Stomach smooth muscle (tissue), 2 donors: ENCODE data around the gene SYT13.

Source experiments
- H3K27ac ChIP-seq: one replicate; pipeline ENCODE4 v1.7.0; 2013; ENCODE audit warnings: mild to moderate bottlenecking, low read length, inconsistent platforms
- H3K27me3 ChIP-seq, 2 donors: one replicate each; pipeline ENCODE4 v1.7.0; 2013; ENCODE audit warnings: low read length in 2 of 2; ENCODE audit not compliant: insufficient read depth in 2 of 2, control insufficient read depth in 1 of 2
- H3K36me3 ChIP-seq, 2 donors: one replicate each; pipeline ENCODE4 v1.7.0; 2013; ENCODE audit warnings: low read length in 2 of 2; ENCODE audit not compliant: control insufficient read depth in 2 of 2, insufficient read depth in 2 of 2
- H3K4me1 ChIP-seq: one replicate; pipeline ENCODE4 v1.7.0; 2013; ENCODE audit warnings: low read length; ENCODE audit not compliant: control insufficient read depth, insufficient read depth
- H3K4me3 ChIP-seq, 2 donors: one replicate each; pipeline ENCODE4 v1.7.0; 2013; ENCODE audit warnings: low read length in 2 of 2
- H3K9ac ChIP-seq, 2 donors: one replicate each; pipeline ENCODE4 v1.7.0; 2013; ENCODE audit warnings: low read length in 2 of 2, mild to moderate bottlenecking in 1 of 2
- H3K9me3 ChIP-seq, 2 donors: one replicate each; pipeline ENCODE4 v1.7.0; 2013; ENCODE audit warnings: low read length in 2 of 2; ENCODE audit not compliant: control insufficient read depth in 2 of 2
- donor health status: healthy.
- donor health status: Pancreatic carcinoma.

SYT13 gene

GRCh38 chr11:45263773-45264172 is 22.4 kb downstream of the SYT13 start:
- H3K9me3 ChIP-seq, result peaks cover 0 to 2% of the 10 kb centered on the region in 2 donors
- no peak overlapping the region for H3K4me3 ChIP-seq

GRCh38 chr11:45262900-45263299 is 23.2 kb downstream of the SYT13 start:
- peaks cover 0 to 2% of the 10 kb centered on the region in 2 donors for H3K9me3 ChIP-seq
- H3K9ac ChIP-seq, result no peak overlapping the region
- no peak overlapping the region for H3K27ac ChIP-seq
- H3K27me3 ChIP-seq, result peaks cover 4 to 17% of the 10 kb centered on the region in 2 donors
- H3K4me3 ChIP-seq, result no peak overlapping the region
- H3K36me3 ChIP-seq, result no peaks in the 10 kb centered on the region
- H3K4me1 ChIP-seq, result peaks cover 3% of the 10 kb centered on the region

More at GRCh38 chr11:45263773-45264172, 22.4 kb downstream of the SYT13 start:
- Histone ChIP-seq H3K27me3 (peaks cover 4 to 18% of the 10 kb centered on the region in 2 donors), H3K9ac (no peak overlapping the region), H3K4me1 (peaks cover 3% of the 10 kb centered on the region), H3K36me3 (no peaks in the 10 kb centered on the region), H3K27ac (no peak overlapping the region)

DNA sequence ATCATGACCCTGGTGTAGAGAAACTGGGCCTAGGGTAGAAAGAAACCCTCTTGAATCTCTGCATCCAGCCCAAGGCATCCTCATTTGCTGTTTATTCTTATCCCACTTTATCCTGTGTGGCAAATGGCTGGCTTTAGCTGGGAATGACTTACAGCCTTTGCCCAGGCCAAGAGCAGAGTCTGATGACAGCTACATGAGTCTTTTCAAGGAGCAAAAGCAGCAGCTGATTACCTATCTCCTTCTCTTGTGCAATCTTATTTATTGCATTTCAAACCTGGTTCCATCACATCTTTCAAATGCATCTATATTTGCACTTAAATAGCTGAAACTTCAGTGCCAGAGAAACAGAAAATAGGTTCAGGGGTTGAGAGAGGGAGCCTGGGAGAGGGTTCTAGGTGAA is 26.1 kb downstream of the SYT13 start:
- H3K27me3 ChIP-seq, result peaks cover 0 to 6% of the 10 kb centered on the region in 2 donors
- no peak overlapping the region for H3K27ac ChIP-seq
- no peak overlapping the region for H3K9ac ChIP-seq
- H3K36me3 ChIP-seq, result no peaks in the 10 kb centered on the region
- H3K4me3 ChIP-seq, result no peak overlapping the region
- peaks cover 0 to 2% of the 10 kb centered on the region in 2 donors for H3K9me3 ChIP-seq
- peaks cover 3% of the 10 kb centered on the region for H3K4me1 ChIP-seq

GRCh38 chr11:45259592-45259991 is 26.5 kb downstream of the SYT13 start:
- Histone ChIP-seq H3K9me3 (peaks cover 0 to under 1% of the 10 kb centered on the region in 2 donors), H3K4me1 (peaks cover 3% of the 10 kb centered on the region), H3K27me3 (peaks cover 0 to 6% of the 10 kb centered on the region in 2 donors), H3K9ac (no peak overlapping the region), H3K27ac (no peak overlapping the region), H3K4me3 (no peak overlapping the region), H3K36me3 (no peaks in the 10 kb centered on the region)

- no peak overlapping the region for H3K9ac ChIP-seq
Observed at GRCh38 chr11:45258982-45259530, 27.1 kb downstream of the SYT13 start.

DNA sequence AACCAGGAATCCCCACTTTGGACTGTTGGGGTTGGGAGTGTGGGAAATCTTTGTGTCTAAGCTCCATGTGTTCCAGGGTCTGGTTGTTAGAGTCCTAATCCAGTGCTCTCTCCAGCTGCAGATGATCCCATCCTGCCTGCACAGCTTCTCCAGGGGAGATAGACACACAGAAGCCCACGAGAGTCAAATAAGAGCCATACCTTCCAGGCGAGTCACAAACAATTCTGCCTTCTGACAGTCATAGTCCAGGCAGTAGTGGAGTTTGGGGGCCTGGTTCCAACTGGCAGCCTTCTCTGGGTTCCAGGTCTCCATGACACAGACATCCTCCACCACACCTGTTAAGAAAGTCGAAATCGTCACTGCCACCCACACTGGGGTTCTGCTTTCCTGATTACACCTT is 32.1 kb downstream of the SYT13 start:
- Histone ChIP-seq H3K9me3 (no peaks in the 10 kb centered on the region), H3K4me3 (no peak overlapping the region), H3K27ac (no peak overlapping the region), H3K9ac (no peak overlapping the region), H3K36me3 (no peaks in the 10 kb centered on the region), H3K27me3 (peaks cover 0 to 8% of the 10 kb centered on the region in 2 donors), H3K4me1 (no peaks in the 10 kb centered on the region)

More at GRCh38 chr11:45258982-45259530, 27.1 kb downstream of the SYT13 start:
- H3K9me3 ChIP-seq, result no peaks in the 10 kb centered on the region
- H3K27ac ChIP-seq, result no peak overlapping the region
- no peak overlapping the region for H3K4me3 ChIP-seq
- H3K27me3 ChIP-seq, result peaks cover 0 to 6% of the 10 kb centered on the region in 2 donors
- H3K4me1 ChIP-seq, result peaks cover 3% of the 10 kb centered on the region
- no peaks in the 10 kb centered on the region for H3K36me3 ChIP-seq

DNA sequence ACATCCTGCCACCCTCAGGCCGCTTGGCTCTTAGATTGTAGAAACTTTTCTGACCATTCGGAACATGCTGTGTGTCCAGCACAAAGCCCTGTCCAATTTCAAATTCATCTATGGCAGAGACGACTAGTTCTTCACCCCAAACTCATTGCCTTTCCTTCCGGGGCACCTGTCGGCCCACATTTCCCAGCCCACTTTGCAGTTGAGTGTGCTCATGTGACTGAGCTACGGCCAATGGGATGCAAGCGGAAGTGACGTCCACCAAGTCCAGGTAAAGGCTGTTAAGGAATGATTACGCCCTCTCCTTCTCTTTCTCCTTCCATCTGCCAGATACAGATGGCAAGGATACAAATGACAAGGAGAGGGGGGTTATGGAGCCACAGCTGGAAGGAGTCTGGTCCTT is 32.5 kb downstream of the SYT13 start:
- no peak overlapping the region for H3K9ac ChIP-seq
- H3K27me3 ChIP-seq, result peaks cover 0 to 8% of the 10 kb centered on the region in 2 donors
- no peaks in the 10 kb centered on the region for H3K9me3 ChIP-seq
- no peaks in the 10 kb centered on the region for H3K4me1 ChIP-seq
- H3K27ac ChIP-seq, result no peak overlapping the region
- no peak overlapping the region for H3K4me3 ChIP-seq
- H3K36me3 ChIP-seq, result no peaks in the 10 kb centered on the region

- Histone ChIP-seq H3K4me1 (no peaks in the 10 kb centered on the region), H3K4me3 (no peak overlapping the region), H3K36me3 (no peaks in the 10 kb centered on the region), H3K27ac (no peak overlapping the region), H3K27me3 (peaks cover 0 to 4% of the 10 kb centered on the region in 2 donors), H3K9me3 (no peaks in the 10 kb centered on the region), H3K9ac (no peak overlapping the region)
Observed at GRCh38 chr11:45252877-45253276, 33.3 kb downstream of the SYT13 start.

- Histone ChIP-seq H3K4me3 (no peak overlapping the region), H3K9ac (no peak overlapping the region)
Observed at GRCh38 chr11:45252134-45252856, 33.8 kb downstream of the SYT13 start.

DNA sequence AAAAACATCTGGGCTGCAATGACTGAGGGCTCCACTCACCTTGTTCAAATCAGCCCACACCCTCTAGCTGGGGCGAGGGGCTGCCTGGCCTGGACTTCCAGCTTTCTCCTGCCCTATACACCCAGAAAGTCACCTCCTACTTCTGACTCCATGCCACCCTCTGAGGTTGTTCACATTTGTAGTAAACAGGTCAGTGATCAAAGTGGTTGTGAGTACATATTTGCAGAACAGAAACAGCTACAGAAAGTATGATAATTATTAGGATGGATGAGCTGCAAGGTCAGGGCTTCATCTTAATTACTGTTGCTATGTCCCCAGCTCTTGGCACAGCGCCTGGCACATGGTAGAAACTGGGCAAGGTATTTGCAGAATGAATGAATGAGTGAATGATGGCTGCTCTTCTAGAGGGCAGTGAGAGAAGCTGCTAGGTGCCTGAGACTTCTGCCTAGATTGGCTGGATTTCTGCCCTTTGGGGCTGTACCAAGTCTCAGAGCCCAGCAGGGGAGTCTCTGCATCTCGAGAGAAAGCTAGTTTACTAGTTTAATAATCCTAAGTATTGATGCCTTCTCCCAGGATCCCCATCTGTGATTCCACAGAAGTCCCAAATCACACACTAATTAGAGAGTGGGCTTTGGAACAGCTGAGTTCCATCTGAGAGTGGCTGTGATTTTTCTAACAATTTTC is 36.0 kb downstream of the SYT13 start:
- H3K9ac ChIP-seq, result no peak overlapping the region
- no peaks in the 10 kb centered on the region for H3K9me3 ChIP-seq
- no peak overlapping the region for H3K4me3 ChIP-seq

More at GRCh38 chr11:45252134-45252856, 33.8 kb downstream of the SYT13 start:
- H3K27ac ChIP-seq, result no peak overlapping the region
- H3K4me1 ChIP-seq, result no peaks in the 10 kb centered on the region
- no peaks in the 10 kb centered on the region for H3K36me3 ChIP-seq
- H3K27me3 ChIP-seq, result peaks cover 0 to 4% of the 10 kb centered on the region in 2 donors
- H3K9me3 ChIP-seq, result no peaks in the 10 kb centered on the region

More for the DNA sequence above, 36.0 kb downstream of the SYT13 start:
- Histone ChIP-seq H3K36me3 (no peaks in the 10 kb centered on the region), H3K4me1 (no peaks in the 10 kb centered on the region), H3K27me3 (peaks cover 0 to 4% of the 10 kb centered on the region in 2 donors), H3K27ac (no peak overlapping the region)
